ENCODE data around the gene MUC4.
"Not testable (repeated sequence)": the region's sequence is repeated elsewhere in the genome, so short reads cannot be mapped to it uniquely, and the experiment has no call there.

Gene MUC4

GRCh38 chr3:195771646-195772300 is 40.0 kb downstream of the MUC4 start:
- no peak for TF ChIP-seq POLR2A (IDR thresholded peaks at IDR 0.05; ENCODE audit: low read depth, low read length)
- DNase-seq (ENCODE audit: insufficient read length, low spot score) (no peak), FAIRE-seq (no peak)

- not testable (repeated sequence) for FAIRE-seq; DNase-seq (ENCODE audit: insufficient read length, low spot score)
Observed at GRCh38 chr3:195770841-195771645, 40.7 kb downstream of the MUC4 start.

DNA sequence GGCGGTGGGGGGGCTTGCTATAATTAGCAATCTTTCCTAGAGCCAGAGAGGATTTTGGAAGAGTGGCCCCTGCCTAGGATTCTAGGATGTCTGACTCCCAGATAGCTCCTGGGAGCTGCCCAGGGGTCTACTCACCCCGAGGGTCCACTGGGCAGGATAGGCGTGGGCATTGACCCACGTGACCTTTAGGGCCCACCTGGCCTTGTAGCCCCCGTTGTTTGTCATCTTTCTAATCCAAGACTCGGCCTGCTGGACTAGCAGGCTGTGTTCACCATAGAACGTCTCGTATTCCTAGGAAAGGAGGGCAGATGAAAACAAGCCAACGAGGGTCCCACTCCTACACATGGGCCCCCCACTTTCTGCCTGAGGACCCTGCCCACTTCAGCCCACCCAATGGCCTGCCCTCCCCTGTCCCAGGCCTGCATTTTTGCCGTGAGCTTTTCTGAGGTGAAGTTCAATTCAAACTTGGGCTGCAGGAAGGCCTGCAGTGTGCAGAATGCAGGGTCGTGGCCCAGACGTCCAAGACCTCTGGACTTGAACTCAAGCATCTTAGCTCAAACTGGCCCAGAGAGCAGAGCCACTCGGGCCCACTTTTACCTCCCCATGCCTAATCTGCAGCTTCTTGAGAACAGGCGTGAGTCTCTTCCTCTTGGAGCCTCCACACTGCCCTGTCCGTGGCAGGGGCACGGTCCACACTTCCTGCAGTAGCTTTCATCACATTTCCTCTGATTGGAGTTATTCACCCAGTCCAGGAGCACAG is 41.5 kb downstream of the MUC4 start:
- no peak for DNase-seq (ENCODE audit: insufficient read length, low spot score)

GRCh38 chr3:195769551-195769950 is 42.2 kb downstream of the MUC4 start:
- FAIRE-seq = no peak
- no peak for TF ChIP-seq POLR2A (IDR thresholded peaks at IDR 0.05; ENCODE audit: low read depth, low read length)
- no peak for DNase-seq (ENCODE audit: insufficient read length, low spot score)

More for the DNA sequence above, 41.5 kb downstream of the MUC4 start:
- no peak for TF ChIP-seq POLR2A (IDR thresholded peaks at IDR 0.05; ENCODE audit: low read depth, low read length)
- FAIRE-seq = no peak

DNA sequence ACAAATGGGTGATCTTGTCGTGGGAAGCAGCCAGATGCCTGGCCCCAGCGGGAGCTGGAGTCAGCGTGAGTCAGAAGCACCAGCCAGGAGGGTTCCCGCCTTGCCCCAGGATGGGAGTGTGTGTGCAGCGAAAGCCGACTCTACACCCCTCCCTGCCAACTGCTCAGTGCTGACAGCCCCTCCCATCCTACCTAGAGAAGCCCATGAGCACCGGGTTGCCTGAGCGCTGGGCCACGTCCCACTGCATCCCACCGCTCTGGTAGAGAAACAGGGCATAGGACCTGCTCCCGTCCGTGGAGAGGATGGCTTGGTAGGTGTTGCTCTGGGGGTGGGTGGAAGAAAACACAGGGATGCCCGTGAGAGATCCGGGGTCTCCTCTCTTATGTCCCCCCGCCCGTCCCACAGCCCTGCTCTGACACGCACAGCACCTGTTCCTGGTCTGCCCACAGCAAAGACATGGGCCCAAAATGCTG is 42.9 kb downstream of the MUC4 start:
- FAIRE-seq = peak; percentile 43
- no peak for TF ChIP-seq POLR2A (IDR thresholded peaks at IDR 0.05; ENCODE audit: low read depth, low read length)
- peak; percentile 97 for DNase-seq (ENCODE audit: insufficient read length, low spot score)

DNA sequence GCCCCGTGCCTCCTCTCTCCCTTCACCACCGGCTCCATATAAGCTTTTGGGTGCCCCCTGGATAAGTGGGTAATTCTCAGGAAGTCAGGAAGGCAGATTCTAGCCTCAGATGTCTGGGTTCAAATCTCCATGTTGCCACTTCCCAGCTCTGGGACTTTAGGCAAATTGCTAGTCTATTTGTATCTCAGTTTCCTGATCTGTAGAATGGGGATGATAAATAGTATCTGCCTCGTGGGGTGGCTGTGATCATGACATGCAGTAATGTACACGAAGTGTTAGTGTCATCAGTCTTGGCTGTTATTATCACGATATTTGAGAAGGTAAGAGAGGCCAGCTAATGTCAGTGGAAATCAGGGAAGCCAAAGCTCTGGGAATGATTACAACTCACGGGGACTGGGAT is 43.3 kb downstream of the MUC4 start:
- no peak for TF ChIP-seq POLR2A (IDR thresholded peaks at IDR 0.05; ENCODE audit: low read depth, low read length)
- DNase-seq (ENCODE audit: insufficient read length, low spot score) = no peak
- no peak for FAIRE-seq

DNA sequence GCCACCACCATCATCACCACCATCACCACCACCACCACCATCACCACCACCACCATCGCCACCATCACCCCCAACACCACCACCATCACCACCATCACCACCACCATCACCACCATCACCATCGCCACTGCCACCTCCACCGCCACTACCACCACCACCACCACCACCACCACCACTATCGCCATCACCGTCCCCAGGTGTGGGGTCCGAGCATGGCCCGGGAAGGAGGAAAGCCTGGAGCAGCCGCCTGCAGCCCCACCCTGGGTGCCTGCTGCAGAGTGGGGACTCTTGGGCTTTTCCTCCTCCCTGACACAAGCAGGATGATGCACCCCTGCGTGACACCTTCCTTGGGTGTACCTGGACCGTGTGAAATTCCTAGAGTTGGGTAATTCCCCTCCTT is 43.9 kb downstream of the MUC4 start:
- no peak for DNase-seq (ENCODE audit: insufficient read length, low spot score)
- FAIRE-seq = no peak
- TF ChIP-seq POLR2A (IDR thresholded peaks at IDR 0.05; ENCODE audit: low read depth, low read length) = no peak

DNA sequence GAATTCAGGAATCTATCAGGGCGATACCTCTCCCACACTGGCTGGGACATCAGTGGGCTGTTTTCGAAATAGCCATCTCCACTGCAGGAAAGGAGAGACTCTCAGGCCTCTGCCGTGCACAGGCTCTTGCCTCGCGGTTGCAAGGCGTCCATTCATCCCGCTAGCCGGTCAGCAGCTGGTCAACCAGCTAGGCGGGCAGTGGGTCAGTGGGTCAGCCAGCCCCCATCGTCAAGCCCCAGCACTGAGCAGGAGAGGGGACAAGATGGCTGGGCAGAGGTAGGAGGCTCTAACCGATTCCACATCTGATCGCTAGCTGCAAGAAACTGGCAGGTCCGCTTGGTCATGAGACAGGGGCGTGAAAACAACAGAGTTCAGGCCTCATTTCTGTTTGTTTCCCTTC is 45.1 kb downstream of the MUC4 start:
- TF ChIP-seq POLR2A (IDR thresholded peaks at IDR 0.05; ENCODE audit: low read depth, low read length) = no peak
- DNase-seq (ENCODE audit: insufficient read length, low spot score) = no peak
- no peak for FAIRE-seq

GRCh38 chr3:195764961-195765706 is 46.6 kb downstream of the MUC4 start:
- FAIRE-seq (no peak), DNase-seq (ENCODE audit: insufficient read length, low spot score) (no peak)
- TF ChIP-seq POLR2A (IDR thresholded peaks at IDR 0.05; ENCODE audit: low read depth, low read length) = no peak

DNA sequence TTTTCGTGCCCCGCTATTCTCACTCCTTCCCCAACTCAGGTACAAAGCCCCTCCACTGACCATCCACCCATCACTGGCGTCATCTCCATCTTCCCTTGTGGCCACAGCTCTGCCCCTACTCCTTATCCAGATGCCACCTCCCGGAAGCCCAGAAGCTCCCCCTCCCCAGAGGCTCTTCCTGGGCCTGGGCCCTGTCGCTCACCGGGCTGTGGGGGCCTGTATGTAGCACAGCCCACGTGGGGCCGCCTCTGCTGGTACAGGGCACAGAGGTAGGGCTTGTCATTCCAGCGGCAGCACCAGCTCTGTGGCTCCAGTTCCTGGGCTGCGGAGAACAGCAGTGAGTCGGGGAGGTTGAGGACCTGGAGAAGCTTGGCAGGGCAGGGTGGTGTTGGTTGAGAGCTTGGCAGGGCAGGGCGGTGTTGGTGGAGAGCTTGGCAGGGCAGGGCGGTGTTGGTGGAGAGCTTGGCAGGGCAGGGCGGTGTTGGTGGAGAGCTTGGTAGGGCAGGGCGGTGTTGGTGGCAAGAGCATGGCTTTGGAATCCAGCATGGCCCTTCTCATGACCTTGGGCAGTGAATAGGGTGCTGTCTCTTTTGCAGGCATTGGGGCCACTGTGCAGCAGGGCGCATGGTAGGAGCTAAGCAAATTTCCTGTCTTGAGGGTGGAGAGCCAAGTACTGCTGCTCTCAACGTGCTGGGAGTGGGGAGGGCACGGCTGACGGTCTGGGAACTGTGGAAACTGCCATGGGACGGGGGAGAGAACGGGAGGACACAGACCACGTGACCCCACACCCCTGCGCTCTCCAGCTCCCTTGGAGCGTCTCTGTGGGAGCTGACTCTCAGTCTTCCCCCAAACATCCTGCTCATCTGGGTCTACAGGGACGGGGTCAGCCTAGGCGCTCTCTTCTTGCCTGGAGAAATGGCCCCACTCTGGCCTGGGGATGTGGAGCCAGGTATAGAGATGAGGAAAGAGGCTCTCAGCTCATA is 47.6 kb downstream of the MUC4 start:
- DNase-seq (ENCODE audit: insufficient read length, low spot score) (no peak), FAIRE-seq (no peak)
- no peak for TF ChIP-seq POLR2A (IDR thresholded peaks at IDR 0.05; ENCODE audit: low read depth, low read length)

DNA sequence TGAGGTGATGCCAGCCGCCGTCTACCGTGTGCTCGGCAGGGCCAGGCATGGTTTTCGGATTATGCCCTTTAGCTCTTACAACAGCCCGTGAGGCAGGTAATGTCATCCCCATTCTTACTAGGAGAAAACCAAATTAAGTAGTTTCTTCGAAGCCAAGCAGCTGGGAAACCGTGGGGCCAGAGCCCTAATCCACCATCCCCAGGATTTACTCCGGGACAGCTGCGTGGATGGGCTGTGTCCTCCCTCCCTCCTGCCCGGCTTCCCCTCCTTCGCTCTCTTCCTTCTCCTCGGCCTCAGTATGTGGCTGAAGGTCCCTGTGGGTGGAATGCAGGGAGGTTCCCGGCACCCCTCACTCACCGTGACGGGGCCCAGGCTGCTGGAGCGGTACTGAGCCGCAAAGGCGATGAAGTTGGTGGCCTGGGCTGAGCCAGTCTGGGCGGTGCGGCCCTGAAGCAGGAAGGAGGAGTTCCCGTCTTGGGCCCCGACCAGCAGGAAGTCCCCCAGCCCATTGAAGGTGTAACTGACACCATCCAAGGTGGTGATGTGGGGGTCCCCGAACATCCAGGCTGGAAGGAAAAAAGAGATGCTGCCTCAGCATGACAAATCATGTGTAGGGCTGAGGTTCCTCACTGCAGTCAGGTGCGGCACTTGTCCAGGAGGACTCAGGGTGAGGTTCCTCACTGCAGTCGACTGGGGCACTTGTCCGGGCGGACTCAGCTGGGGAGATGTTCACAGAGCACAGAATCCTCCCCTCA is 48.5 kb downstream of the MUC4 start:
- FAIRE-seq (no peak), DNase-seq (ENCODE audit: insufficient read length, low spot score) (no peak)
- no peak for TF ChIP-seq POLR2A (IDR thresholded peaks at IDR 0.05; ENCODE audit: low read depth, low read length)

- TF ChIP-seq POLR2A (IDR thresholded peaks at IDR 0.05; ENCODE audit: low read depth, low read length) = no peak
- DNase-seq (ENCODE audit: insufficient read length, low spot score) = no peak
- FAIRE-seq = no peak
Observed at GRCh38 chr3:195762611-195763010, 49.1 kb downstream of the MUC4 start.
